GM19395 (cell line): ENCODE measurements around the gene IL17F.
"Not testable (repeated sequence)": the region's sequence is repeated elsewhere in the genome, so short reads cannot be mapped to it uniquely, and the experiment has no call there.

Experiments used
- ATAC-seq: cut with Tn5 transposase; IDR thresholded peaks from one replicate; pipeline ENCODE4 v1.9.1; 2021; ENCODE audit warnings: mild to moderate bottlenecking, moderate library complexity; ENCODE audit not compliant: unreplicated experiment

Gene IL17F

GRCh38 chr6:52249078-52249477, 4.8 kb upstream of the IL17F start:
- ATAC-seq, result no peak

DNA sequence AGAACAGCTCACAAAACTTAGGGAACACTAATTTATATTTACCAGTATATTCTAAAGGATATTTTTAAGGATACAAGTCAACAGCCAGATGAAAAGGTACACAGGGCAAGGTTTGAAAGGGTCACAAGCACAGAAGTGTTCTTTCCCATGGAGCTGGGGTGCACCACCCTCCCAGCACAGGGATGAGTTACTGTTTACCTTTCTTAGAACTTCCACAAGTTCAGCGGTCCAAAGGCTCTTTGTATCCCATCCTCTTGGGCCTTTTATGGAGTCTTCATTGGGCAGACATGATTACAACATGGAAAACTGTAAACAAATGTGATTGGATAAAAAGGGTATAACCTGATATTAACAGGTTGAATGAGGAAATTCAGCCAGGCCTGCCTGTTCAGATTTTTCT, 1.1 kb upstream of the IL17F start:
- ATAC-seq, result no peak

- ATAC-seq, result no peak
Measured at GRCh38 chr6:52243282-52243893, 912 bp downstream of the IL17F start.

DNA sequence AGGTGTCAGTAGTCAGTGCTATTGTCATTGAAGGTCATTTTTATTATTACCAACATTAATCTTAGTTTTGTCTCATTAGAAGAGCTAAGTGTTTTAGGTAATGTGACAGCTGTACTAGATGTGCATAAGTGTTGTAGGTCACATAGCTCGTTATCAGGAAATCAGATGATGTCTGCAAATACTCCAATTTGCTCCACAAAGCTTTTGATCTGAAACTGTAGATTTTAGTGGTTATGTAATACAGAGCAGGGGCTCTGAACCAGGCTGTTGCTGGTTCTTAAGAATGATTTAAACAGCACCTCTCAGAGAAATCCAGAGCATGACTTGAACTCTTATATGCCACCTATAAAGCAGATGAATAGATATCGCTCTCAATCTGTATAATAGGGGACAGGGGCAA, 2.5 kb downstream of the IL17F start:
- ATAC-seq, result no peak

DNA sequence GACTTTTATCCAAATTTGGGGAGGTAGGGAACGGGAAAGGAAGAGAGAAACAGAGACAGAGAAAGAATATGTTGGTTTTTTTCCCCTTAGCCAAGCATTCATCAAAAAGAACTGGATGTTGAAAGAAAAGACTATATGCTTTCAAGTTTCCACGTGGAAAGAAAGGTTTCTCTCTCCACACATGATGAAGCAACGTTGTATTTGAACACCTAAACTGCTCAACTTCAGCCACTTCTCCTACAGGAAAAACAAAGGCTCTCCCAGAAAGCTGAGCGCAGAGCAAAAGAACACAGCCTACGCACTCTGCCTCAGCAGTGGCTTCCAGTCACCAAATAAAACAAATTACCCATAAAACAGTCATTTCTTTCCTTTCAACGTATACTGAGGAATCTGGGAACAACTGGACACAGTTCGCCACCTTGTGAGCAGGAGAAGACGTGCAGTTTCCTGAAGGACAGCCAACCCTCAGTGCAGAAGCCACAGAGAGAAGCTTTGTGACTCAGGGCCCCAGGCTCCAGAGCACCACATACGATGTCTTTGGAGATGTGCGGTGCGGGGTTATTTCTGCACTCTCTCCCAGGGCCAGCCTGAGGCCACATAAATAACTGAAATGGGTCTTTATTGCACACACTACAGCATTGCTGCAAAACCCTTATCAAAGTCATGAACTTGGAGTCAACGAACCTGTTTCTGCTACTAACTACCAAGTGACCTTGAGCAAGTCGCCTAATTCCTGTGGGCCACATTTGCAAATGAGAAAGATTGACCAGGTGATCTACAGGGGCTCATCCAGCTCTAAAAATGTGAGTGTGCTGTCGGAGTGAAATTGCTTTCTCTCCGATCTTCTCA, 10.1 kb downstream of the IL17F start:
- ATAC-seq, result peak; percentile 83

DNA sequence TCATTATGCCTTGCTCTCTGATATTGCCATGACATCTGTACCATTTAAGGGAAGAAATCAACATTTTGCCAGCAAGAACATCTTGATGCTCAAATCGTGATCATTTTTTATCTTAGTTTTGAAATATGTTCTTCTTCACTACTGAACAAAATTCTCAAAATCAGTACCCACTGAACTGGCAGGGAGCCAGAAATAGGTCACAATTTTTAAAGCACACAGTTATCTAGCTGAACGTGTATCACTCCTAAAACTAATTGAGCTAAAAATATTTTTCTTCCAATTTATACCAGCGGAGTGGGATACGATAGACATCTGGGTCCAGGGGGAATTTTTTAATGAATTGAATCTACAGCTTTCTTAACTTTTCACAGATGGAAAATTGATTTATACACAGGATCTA, 11.3 kb downstream of the IL17F start:
- no peak for ATAC-seq

- no peak for ATAC-seq
Measured at GRCh38 chr6:52231406-52232127, 12.7 kb downstream of the IL17F start.

- ATAC-seq, result no peak
Measured at GRCh38 chr6:52230685-52231084, 13.6 kb downstream of the IL17F start.

- ATAC-seq, result peak; percentile 100
Measured at GRCh38 chr6:52227495-52227894, 16.8 kb downstream of the IL17F start.

GRCh38 chr6:52221302-52221701, 23.0 kb downstream of the IL17F start:
- ATAC-seq, result peak; percentile 85

- ATAC-seq, result no peak
Measured at GRCh38 chr6:52217761-52218160, 26.5 kb downstream of the IL17F start.

DNA sequence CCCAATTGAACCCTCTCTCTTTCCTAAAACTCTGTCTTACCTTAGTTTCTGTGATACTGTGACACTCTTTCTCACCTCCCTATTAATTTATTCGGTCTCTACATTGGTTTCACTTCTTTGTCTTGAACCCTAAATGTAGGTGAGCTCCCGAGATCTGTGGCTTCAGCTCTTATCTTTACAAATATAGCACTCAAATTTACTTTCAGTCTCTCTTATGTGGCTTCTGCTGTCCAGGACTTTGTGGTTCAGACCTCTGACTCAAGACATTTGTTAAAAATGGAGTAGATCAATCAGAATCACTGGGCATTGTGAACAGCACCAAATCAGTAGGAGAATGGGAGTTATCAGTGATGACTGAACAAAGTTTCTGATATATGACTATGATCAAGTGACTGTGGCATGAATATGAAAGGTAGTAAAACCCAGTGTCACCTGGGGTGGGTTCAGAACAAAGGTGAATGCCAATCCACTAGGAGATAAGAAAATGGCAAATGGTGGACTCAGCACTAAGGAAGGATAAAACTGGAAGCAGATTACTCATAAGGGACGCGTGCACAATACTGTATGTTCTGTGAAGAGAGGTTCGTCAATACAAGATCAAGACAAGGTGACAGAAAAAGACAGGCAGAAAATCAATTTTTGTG, 27.2 kb downstream of the IL17F start:
- ATAC-seq, result peak; percentile 56

- no peak for ATAC-seq
Measured at GRCh38 chr6:52215787-52216186, 28.5 kb downstream of the IL17F start.

DNA sequence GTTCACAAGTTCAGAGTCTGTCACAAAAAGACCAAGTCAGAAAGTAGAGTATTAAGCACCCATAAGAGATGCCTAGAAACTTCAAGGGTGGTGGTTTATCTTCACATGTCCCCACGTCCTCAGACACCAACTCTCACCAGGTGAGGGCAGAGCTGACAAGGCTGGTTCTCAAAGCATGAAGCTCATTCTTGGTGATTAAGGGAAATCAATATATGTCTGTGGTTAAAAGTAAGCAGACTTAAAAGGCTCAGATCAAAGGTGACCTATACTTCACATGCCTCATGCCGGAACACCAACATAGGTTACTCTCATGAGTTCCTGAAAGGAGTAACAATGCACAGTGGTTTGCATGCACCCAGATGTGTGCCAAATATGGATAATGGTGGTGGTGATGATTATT, 31.2 kb downstream of the IL17F start:
- ATAC-seq, result no peak

DNA sequence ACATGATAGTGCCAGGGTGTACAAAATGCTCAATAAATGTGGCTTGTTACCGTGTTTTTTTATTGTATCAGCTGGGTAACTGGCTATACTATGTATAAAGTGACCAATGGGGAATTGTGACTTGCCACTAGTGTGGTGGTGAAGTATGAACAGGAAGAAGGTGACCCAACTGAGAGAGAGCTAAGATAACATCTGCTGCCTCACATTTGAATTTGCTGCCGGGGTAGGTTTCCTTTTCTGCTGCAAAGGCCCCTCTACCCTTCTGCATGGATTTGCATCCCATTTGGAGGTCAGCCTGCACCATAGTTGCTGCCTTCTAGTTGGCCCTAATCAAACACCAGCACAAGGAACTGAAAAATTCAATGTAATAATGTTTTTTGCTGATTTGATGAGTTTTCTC, 34.1 kb downstream of the IL17F start:
- peak; percentile 85 for ATAC-seq

DNA sequence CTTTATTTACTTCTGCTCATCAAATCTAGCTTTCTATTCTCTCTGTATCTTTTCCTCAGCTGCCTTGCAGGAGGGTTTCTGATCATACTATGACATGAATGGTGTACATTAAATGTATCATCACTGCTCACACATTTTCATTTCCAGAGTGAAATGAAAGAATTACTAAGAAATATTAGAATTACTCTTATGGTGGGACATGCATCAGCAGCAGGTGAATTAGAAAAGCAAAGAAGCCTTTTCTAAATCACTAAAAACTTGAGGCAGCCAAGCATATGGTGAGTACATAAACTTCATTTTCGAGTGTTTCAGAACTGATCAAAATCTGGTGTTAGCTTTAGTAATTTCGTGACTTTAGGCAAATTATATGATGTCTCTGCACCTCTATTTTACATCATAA, 34.5 kb downstream of the IL17F start:
- peak; percentile 50 for ATAC-seq

GRCh38 chr6:52208612-52209011, 35.7 kb downstream of the IL17F start:
- no peak for ATAC-seq

DNA sequence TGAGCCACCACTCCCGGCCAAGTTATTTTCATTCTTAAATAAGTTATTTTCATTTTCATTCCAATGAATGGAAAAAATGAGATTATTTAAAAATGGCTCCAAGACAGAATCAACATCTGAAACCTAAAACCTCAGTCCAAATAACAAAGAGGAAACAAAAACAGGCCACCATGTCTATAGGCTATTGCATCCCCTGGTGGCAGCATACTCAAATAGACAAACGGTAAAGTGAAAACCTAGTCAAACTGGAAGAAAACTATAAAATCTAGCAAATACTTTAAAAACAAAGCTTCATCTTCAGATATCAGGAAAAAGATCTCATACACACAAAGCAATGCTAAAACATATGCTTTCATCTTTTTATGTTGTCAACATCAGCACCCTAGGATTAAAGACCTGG, 37.2 kb downstream of the IL17F start:
- no peak for ATAC-seq

GRCh38 chr6:52201493-52201892, 42.8 kb downstream of the IL17F start:
- no peak for ATAC-seq

DNA sequence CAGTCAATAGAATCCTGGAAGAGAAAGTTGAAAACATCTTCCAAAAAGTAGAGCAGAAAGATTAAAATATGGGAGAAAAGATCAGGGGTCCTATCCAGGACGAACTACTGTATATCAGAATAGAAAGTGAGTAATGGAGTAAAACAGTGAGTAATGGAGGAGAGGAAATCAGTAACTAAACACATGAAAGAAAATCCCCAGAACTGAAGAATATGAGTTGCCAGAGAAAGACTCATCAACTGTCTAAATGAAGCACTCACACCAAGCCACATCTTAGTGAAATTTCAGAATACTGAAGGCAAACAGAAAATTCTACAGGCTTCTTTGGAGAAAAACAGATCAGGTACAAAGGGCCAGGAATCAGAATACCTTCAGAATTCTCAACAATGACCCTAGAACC, 43.3 kb downstream of the IL17F start:
- no peak for ATAC-seq

- not testable (repeated sequence) for ATAC-seq
Measured at GRCh38 chr6:52200088-52200487, 44.2 kb downstream of the IL17F start.
